ENCODE data around the gene TALDO1.
"Not testable (repeated sequence)": the region's sequence is repeated elsewhere in the genome, so short reads cannot be mapped to it uniquely, and the experiment has no call there.

Gene TALDO1

GRCh38 chr11:719214-720016, 27.8 kb upstream of the TALDO1 start:
- no peak for DNase-seq

- DNase-seq: no peak
Observed at GRCh38 chr11:720017-720641, 27.1 kb upstream of the TALDO1 start.

DNA sequence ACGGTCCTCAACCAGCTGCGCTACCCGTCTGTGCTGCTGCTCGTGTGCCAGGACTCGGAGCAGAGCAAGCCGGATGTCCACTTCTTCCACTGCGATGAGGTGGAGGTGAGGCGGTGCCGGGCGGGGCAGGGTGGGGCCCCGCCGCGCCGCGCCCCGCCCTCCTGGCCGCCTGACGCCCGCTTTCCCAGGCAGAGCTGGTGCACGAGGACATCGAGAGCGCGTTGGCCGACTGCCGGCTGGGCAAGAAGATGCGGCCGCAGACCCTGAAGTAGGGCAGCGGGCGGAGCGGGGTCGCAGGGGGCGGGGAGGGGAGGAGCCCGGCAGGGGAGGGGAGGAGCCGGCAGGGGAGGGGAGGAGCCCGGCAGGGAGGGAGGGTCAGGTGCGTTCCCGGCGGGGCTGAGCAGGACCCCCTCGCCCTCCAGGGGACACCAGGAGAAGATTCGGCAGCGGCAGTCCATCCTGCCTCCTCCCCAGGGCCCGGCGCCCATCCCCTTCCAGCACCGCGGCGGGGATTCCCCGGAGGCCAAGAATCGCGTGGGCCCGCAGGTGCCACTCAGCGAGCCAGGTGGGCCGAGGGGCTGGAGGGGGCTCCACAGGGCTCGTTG, 26.5 kb upstream of the TALDO1 start:
- DNase-seq: no peak

DNA sequence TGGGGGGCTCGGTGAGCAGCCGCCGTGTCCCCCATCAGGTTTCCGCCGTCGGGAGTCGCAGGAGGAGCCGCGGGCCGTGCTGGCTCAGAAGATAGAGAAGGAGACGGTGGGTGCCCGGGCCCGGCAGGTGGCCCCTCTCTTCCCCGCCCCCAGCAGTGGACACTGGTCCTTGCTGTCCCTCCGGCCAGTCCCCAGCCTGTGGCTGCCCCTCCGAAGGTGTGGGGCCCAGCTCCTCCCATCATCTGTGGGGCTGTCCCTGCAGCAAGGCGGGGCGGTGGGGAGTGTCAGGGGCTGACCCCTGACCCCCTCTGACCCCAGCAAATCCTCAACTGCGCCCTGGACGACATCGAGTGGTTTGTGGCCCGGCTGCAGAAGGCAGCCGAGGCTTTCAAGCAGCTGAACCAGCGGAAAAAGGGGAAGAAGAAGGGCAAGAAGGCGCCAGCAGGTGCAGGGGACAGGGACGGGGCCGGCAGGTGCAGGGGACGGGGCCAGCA, 26.0 kb upstream of the TALDO1 start:
- DNase-seq: no peak

GRCh38 chr11:721741-722345, 25.4 kb upstream of the TALDO1 start:
- peak; percentile 21 for DNase-seq

- no peak for DNase-seq
Observed at GRCh38 chr11:722346-722811, 24.9 kb upstream of the TALDO1 start.

DNA sequence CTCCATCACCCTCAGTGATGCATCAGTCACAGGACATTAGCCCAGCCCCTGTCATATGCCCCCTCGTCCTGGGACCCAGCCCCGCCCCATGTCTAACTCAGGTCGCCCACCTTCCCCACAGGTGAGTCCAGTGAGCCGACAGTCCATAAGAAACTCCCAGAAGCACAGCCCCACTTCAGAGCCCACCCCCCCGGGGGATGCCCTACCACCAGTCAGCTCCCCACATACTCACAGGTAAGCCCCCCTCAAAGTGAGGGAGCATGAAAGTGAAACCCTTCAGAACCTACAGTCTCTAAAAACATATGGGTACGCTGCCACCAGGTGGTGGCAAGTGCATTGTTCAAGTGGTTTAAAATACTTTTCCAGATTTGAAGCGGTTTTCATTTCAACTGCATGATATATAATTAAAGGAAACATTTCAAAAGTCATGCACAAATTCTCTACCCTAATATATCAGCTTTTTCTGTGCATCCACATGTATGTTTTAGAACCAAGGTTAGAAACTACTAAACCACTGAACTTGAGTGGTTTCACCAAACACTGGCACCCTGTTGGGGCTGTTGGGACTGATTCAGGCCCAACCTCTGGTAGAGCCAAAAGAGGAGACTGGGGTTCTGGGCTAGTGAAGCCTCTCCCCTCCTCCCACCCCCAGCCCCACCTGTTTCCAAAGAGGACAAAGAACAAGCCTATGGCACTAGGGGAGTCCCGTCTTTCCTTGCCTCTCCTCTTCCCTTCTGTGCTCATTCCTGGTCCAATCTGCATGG, 24.0 kb upstream of the TALDO1 start:
- peak; percentile 49 for DNase-seq

GRCh38 chr11:724049-724777, 23.1 kb upstream of the TALDO1 start:
- DNase-seq: no peak

- no peak for DNase-seq
Observed at GRCh38 chr11:724778-725386, 22.4 kb upstream of the TALDO1 start.

DNA sequence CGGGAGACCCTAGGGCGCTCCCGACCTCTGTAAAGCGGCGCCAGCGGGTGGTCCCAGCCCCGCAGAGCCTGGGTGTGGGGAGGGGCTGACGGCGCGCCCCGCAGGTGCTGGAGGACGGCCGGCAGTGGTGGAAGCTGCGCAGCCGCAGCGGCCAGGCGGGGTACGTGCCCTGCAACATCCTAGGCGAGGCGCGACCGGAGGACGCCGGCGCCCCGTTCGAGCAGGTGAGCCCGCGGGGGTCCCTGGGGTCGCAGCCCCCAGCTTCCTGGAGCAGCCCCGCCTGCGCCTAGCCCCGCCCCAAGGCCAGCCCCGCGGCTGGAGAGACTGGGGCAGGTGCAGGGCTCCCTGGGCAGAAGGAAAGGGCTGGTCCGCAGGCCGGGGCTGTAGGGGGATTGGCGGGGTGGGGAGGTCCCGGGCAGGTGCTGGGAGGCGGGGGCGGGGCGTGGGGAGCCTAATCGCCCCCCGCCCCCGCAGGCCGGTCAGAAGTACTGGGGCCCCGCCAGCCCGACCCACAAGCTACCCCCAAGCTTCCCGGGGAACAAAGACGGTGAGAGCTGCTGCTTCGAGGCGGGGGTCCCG, 21.6 kb upstream of the TALDO1 start:
- DNase-seq: no peak

GRCh38 chr11:726278-727220, 20.7 kb upstream of the TALDO1 start:
- DNase-seq: peak; percentile 31

- no peak for DNase-seq
Observed at GRCh38 chr11:727281-727701, 20.0 kb upstream of the TALDO1 start.

DNA sequence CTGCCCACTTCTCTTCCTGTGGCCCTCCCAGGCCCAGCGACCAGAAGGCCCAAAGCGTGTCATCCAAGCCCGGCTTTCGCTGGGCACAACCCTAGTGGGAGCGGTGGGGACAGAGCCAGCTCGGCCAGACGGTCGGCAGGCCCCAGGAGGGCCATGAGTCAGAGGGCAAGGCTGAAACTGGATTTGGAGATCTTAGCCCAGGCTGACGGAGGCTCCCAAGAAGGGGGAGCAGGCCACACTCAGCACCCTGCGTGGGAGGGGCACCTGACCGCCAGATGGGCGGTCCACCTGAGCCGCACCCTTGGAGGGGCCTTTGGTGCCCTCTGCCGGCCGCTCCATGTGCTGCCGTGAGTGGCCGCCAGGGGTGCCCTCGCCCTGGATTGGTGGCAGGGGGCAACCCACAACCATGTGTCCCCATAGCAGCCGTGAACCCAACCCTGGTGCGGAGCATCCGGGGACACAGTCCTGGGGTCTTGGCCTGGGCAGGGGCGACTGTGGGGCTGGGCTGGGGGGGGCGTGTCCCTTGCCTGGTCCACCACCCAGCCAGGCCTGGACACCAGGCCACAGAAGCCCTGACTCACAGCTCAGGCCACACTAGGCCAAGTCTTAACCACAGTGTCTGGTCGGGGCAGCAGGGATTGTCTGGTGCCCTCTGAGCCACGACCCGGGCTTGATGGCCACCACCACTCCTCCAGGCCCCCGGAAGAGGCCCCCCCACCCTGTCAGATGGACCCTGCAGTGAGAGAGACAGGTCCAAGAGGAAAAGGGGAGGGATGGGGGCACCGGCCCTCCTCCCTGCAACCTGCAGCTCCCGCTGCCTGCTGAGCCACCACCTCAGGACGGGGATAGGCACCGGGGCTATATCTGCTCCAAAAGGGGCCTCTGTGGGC, 19.2 kb upstream of the TALDO1 start:
- peak; percentile 87 for DNase-seq

DNA sequence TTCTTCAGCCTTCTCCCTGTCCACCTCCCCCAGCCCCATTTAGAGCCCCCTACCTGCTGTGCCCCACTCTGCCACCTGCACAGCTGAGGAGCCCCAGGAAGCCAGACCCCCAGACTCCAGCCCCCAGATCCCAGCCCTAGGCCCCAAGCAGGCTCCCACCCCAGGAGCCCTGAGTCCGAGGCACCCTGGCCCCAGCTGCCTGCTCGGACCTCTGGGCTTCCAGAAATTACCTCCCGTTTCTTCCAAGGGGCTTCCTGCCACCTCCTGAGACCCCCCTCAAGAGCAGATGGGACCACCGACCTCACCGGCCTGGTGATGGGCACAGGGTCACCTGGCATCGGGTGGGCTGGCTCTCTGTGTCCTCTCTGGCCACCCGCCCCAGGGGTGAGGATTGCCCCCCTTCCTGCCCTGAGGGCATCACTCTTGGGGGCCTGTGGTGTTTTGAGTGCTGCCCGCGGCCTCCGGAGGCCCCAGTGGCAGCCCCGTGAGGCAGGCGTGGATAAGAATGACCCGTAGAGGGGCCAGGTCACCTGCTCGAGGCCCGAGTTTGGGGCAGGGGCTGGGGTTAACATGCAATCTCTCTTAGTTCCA, 18.3 kb upstream of the TALDO1 start:
- DNase-seq: no peak

GRCh38 chr11:729492-730074, 17.7 kb upstream of the TALDO1 start:
- no peak for DNase-seq

DNA sequence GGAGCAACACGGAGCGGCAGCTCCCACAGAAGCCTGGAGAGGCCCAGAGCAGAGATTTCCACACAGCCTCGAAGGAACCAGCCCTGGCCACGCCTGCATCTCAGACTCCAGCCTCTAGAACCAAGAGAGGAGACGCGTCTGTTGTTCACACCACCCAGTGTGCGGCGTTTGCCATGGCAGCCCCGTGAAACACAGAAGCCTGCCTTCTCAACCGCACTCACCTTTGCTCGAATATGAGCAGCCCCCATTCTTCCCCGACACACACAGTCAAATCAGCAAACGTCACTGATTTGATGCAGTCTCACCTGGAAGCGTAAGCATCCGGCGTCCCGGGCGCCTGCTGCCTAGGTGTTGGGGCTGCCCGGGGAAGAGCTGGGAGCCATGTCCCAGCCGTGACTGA, 14.2 kb upstream of the TALDO1 start:
- DNase-seq: no peak

DNA sequence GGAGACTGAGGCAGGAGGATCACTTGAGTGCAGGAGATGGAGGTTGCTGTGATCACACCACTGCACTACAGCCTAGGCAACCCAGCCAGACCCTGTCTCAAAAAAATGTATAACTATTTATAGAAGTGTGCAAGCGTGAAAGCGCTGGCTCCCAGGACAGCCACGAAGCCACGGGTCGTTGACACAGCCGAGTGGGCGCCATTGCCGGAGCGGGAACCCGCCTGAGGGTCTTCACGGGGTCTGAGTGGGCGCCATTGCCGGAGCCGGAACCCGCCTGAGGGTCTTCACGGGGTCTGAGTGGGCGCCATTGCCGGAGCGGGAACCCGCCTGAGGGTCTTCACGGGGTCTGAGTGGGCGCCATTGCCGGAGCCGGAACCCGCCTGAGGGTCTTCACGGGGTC, 12.7 kb upstream of the TALDO1 start:
- DNase-seq: not testable (repeated sequence)

- no peak for DNase-seq
Observed at GRCh38 chr11:737366-737765, 9.9 kb upstream of the TALDO1 start.
